Measurements from ENCODE around the gene TMEM145.
A peak's percentile ranks its signal among the peaks of the same experiment; 100 is the strongest.

Gene TMEM145

GRCh38 chr19:42325896-42326771 is 13.0 kb downstream of the TMEM145 start:
- H2AK5ac ChIP-seq (ENCODE audit: low read length, severe bottlenecking) = no peak overlapping the region
- H3K27me3 ChIP-seq (ENCODE audit: control insufficient read depth in 1 of 2, insufficient read depth in 1 of 2, low read length in 2 of 2) = peaks cover 22 to 28% of the 10 kb centered on the region in 2 experiments
- H3K4me1 ChIP-seq (ENCODE audit: control insufficient read depth, insufficient read depth, low read depth, low read length) = peaks cover 29% of the 10 kb centered on the region
- H4K91ac ChIP-seq (ENCODE audit: low read length) = no peak overlapping the region
- peak overlapping the region in 1 of 2 experiments; percentile 43 for H3K4ac ChIP-seq (ENCODE audit: low read depth in 1 of 2, low read length in 2 of 2)
- no peak overlapping the region for H3K23ac ChIP-seq (ENCODE audit: low read length in 2 of 2)
- H3K14ac ChIP-seq (ENCODE audit: low read length in 2 of 2) = peak overlapping the region; percentile 22 to 62
- H2BK12ac ChIP-seq (ENCODE audit: low read length in 2 of 2) = no peak overlapping the region
- H2BK5ac ChIP-seq (ENCODE audit: low read depth, low read length, poor library complexity, severe bottlenecking) = no peak overlapping the region
- H3K27ac ChIP-seq (ENCODE audit: low read length, poor library complexity, severe bottlenecking) = no peak overlapping the region
- peak overlapping the region; percentile 79 to 95 for H3K4me3 ChIP-seq (ENCODE audit: insufficient read depth in 1 of 2, low read depth in 1 of 2, low read length in 2 of 2)
- no peaks in the 10 kb centered on the region for H3K9me3 ChIP-seq (ENCODE audit: control insufficient read depth, low read length)
- peak overlapping the region; percentile 57 for H2BK120ac ChIP-seq (ENCODE audit: low read depth, low read length)
- peak overlapping the region; percentile 92 for H4K8ac ChIP-seq (ENCODE audit: low read length)
- H2AFZ ChIP-seq (ENCODE audit: low read depth, low read length) = peak overlapping the region; percentile 59
- peaks cover 44% of the 10 kb centered on the region for H3K79me1 ChIP-seq (replicated peaks; ENCODE audit: low read length, poor library complexity, severe bottlenecking)
- peak overlapping the region; percentile 94 for H3K9ac ChIP-seq (ENCODE audit: low read length)
- peak overlapping the region; percentile 51 to 71 for H3K18ac ChIP-seq (ENCODE audit: low read depth in 1 of 2, low read length in 2 of 2)
- 12% methylated on average over 36 of the region's 37 CpGs for WGBS
- H3K4me2 ChIP-seq (ENCODE audit: low read length, poor library complexity, severe bottlenecking) = peak overlapping the region; percentile 95
- H2BK15ac ChIP-seq (ENCODE audit: low read depth, poor library complexity, severe bottlenecking) = peak overlapping the region; percentile 56
- no peak for DNase-seq
- no peaks in the 10 kb centered on the region for H3K36me3 ChIP-seq (ENCODE audit: control insufficient read depth in 1 of 2, insufficient read depth in 2 of 2, low read depth in 1 of 2, low read length in 2 of 2)

- Histone ChIP-seq H2AFZ (ENCODE audit: low read depth, low read length) (no peak overlapping the region), H2BK120ac (ENCODE audit: low read depth, low read length) (no peak overlapping the region), H4K91ac (ENCODE audit: low read length) (no peak overlapping the region), H3K4me2 (ENCODE audit: low read length, poor library complexity, severe bottlenecking) (no peak overlapping the region), H2BK12ac (ENCODE audit: low read length in 2 of 2) (no peak overlapping the region), H3K4me3 (ENCODE audit: insufficient read depth in 1 of 2, low read depth in 1 of 2, low read length in 2 of 2) (no peak overlapping the region), H2BK15ac (ENCODE audit: low read depth, poor library complexity, severe bottlenecking) (no peak overlapping the region), H2BK5ac (ENCODE audit: low read depth, low read length, poor library complexity, severe bottlenecking) (no peak overlapping the region), H3K4ac (ENCODE audit: low read depth in 1 of 2, low read length in 2 of 2) (no peak overlapping the region), H3K79me1 (replicated peaks; ENCODE audit: low read length, poor library complexity, severe bottlenecking) (peaks cover 45% of the 10 kb centered on the region), H3K27ac (ENCODE audit: low read length, poor library complexity, severe bottlenecking) (no peak overlapping the region), H3K36me3 (ENCODE audit: control insufficient read depth in 1 of 2, insufficient read depth in 2 of 2, low read depth in 1 of 2, low read length in 2 of 2) (no peaks in the 10 kb centered on the region), H3K4me1 (ENCODE audit: control insufficient read depth, insufficient read depth, low read depth, low read length) (peaks cover 29% of the 10 kb centered on the region), H3K18ac (ENCODE audit: low read depth in 1 of 2, low read length in 2 of 2) (no peak overlapping the region), H3K9ac (ENCODE audit: low read length) (peak overlapping the region; percentile 94), H3K9me3 (ENCODE audit: control insufficient read depth, low read length) (no peaks in the 10 kb centered on the region), H3K14ac (ENCODE audit: low read length in 2 of 2) (no peak overlapping the region), H2AK5ac (ENCODE audit: low read length, severe bottlenecking) (no peak overlapping the region), H3K23ac (ENCODE audit: low read length in 2 of 2) (no peak overlapping the region), H3K27me3 (ENCODE audit: control insufficient read depth in 1 of 2, insufficient read depth in 1 of 2, low read length in 2 of 2) (peaks cover 18 to 25% of the 10 kb centered on the region in 2 experiments), H4K8ac (ENCODE audit: low read length) (no peak overlapping the region)
- DNase-seq = no peak
Observed at GRCh38 chr19:42326969-42327368, 13.9 kb downstream of the TMEM145 start.

GRCh38 chr19:42327381-42327780 is 14.3 kb downstream of the TMEM145 start:
- H4K8ac ChIP-seq (ENCODE audit: low read length) = no peak overlapping the region
- no peak overlapping the region for H3K9ac ChIP-seq (ENCODE audit: low read length)
- no peak overlapping the region for H3K4me3 ChIP-seq (ENCODE audit: insufficient read depth in 1 of 2, low read depth in 1 of 2, low read length in 2 of 2)
- no peak for DNase-seq
- H3K4me1 ChIP-seq (ENCODE audit: control insufficient read depth, insufficient read depth, low read depth, low read length) = peaks cover 29% of the 10 kb centered on the region
- H2BK15ac ChIP-seq (ENCODE audit: low read depth, poor library complexity, severe bottlenecking) = peak overlapping the region; percentile 33
- no peak overlapping the region for H3K18ac ChIP-seq (ENCODE audit: low read depth in 1 of 2, low read length in 2 of 2)
- H3K27me3 ChIP-seq (ENCODE audit: control insufficient read depth in 1 of 2, insufficient read depth in 1 of 2, low read length in 2 of 2) = peaks cover 14 to 20% of the 10 kb centered on the region in 2 experiments
- no peaks in the 10 kb centered on the region for H3K36me3 ChIP-seq (ENCODE audit: control insufficient read depth in 1 of 2, insufficient read depth in 2 of 2, low read depth in 1 of 2, low read length in 2 of 2)
- whole genome bisulfite sequencing = 88% methylated on average over 4 of the region's 5 CpGs
- no peak overlapping the region for H2BK5ac ChIP-seq (ENCODE audit: low read depth, low read length, poor library complexity, severe bottlenecking)
- H2AFZ ChIP-seq (ENCODE audit: low read depth, low read length) = no peak overlapping the region
- no peaks in the 10 kb centered on the region for H3K9me3 ChIP-seq (ENCODE audit: control insufficient read depth, low read length)
- H3K4ac ChIP-seq (ENCODE audit: low read depth in 1 of 2, low read length in 2 of 2) = no peak overlapping the region
- no peak overlapping the region for H4K91ac ChIP-seq (ENCODE audit: low read length)
- H2BK120ac ChIP-seq (ENCODE audit: low read depth, low read length) = no peak overlapping the region
- H3K4me2 ChIP-seq (ENCODE audit: low read length, poor library complexity, severe bottlenecking) = no peak overlapping the region
- H3K14ac ChIP-seq (ENCODE audit: low read length in 2 of 2) = no peak overlapping the region
- peaks cover 45% of the 10 kb centered on the region for H3K79me1 ChIP-seq (replicated peaks; ENCODE audit: low read length, poor library complexity, severe bottlenecking)
- no peak overlapping the region for H2AK5ac ChIP-seq (ENCODE audit: low read length, severe bottlenecking)
- no peak overlapping the region for H3K23ac ChIP-seq (ENCODE audit: low read length in 2 of 2)
- H2BK12ac ChIP-seq (ENCODE audit: low read length in 2 of 2) = no peak overlapping the region
- H3K27ac ChIP-seq (ENCODE audit: low read length, poor library complexity, severe bottlenecking) = no peak overlapping the region

GRCh38 chr19:42328106-42328505 is 15.0 kb downstream of the TMEM145 start:
- Histone ChIP-seq H3K9me3 (ENCODE audit: control insufficient read depth, low read length) (no peaks in the 10 kb centered on the region), H3K23ac (ENCODE audit: low read length in 2 of 2) (no peak overlapping the region), H4K91ac (ENCODE audit: low read length) (no peak overlapping the region), H2BK5ac (ENCODE audit: low read depth, low read length, poor library complexity, severe bottlenecking) (no peak overlapping the region), H3K27ac (ENCODE audit: low read length, poor library complexity, severe bottlenecking) (no peak overlapping the region), H2BK120ac (ENCODE audit: low read depth, low read length) (no peak overlapping the region), H3K4me1 (ENCODE audit: control insufficient read depth, insufficient read depth, low read depth, low read length) (peaks cover 29% of the 10 kb centered on the region), H3K27me3 (ENCODE audit: control insufficient read depth in 1 of 2, insufficient read depth in 1 of 2, low read length in 2 of 2) (peaks cover 11 to 16% of the 10 kb centered on the region in 2 experiments), H3K18ac (ENCODE audit: low read depth in 1 of 2, low read length in 2 of 2) (no peak overlapping the region), H2AK5ac (ENCODE audit: low read length, severe bottlenecking) (no peak overlapping the region), H3K36me3 (ENCODE audit: control insufficient read depth in 1 of 2, insufficient read depth in 2 of 2, low read depth in 1 of 2, low read length in 2 of 2) (no peaks in the 10 kb centered on the region), H3K79me1 (replicated peaks; ENCODE audit: low read length, poor library complexity, severe bottlenecking) (peaks cover 49% of the 10 kb centered on the region), H3K9ac (ENCODE audit: low read length) (peak overlapping the region; percentile 4), H3K4me2 (ENCODE audit: low read length, poor library complexity, severe bottlenecking) (no peak overlapping the region), H4K8ac (ENCODE audit: low read length) (no peak overlapping the region), H2BK15ac (ENCODE audit: low read depth, poor library complexity, severe bottlenecking) (no peak overlapping the region), H3K14ac (ENCODE audit: low read length in 2 of 2) (no peak overlapping the region), H3K4me3 (ENCODE audit: insufficient read depth in 1 of 2, low read depth in 1 of 2, low read length in 2 of 2) (no peak overlapping the region), H2AFZ (ENCODE audit: low read depth, low read length) (no peak overlapping the region), H2BK12ac (ENCODE audit: low read length in 2 of 2) (no peak overlapping the region), H3K4ac (ENCODE audit: low read depth in 1 of 2, low read length in 2 of 2) (no peak overlapping the region)
- no peak for DNase-seq
- WGBS = 72% methylated on average over 1 of the region's 1 CpG
